Measurements from ENCODE around the gene MICALL2.

MICALL2 gene

GRCh38 chr7:1419688-1420087, 39.6 kb downstream of the MICALL2 start:
- H3K4me3 ChIP-seq = no peak overlapping the region
- no peaks in the 10 kb centered on the region for H3K36me3 ChIP-seq (ENCODE audit: insufficient read depth, low read length)
- DNase-seq (ENCODE audit: low read depth, low spot score) = no peak
- no peak overlapping the region for H3K27ac ChIP-seq
- no peaks in the 10 kb centered on the region for H3K9me3 ChIP-seq (ENCODE audit: low read depth, low read length)
- TF ChIP-seq FOXP2 (optimal IDR thresholded peaks at IDR 0.05; ENCODE audit: control extremely low read depth, extremely low read length, insufficient read depth) (no peak), EZH2 (IDR thresholded peaks at IDR 0.05) (no peak), POLR2AphosphoS5 (IDR thresholded peaks at IDR 0.05; ENCODE audit: borderline replicate concordance, low read depth, low read length) (no peak)
- H3K9ac ChIP-seq (ENCODE audit: insufficient read length) = no peak overlapping the region

GRCh38 chr7:1419310-1419634, 40.0 kb downstream of the MICALL2 start:
- no peaks in the 10 kb centered on the region for H3K9me3 ChIP-seq (ENCODE audit: low read depth, low read length)
- no peak overlapping the region for H3K4me3 ChIP-seq
- H3K36me3 ChIP-seq (ENCODE audit: insufficient read depth, low read length) = no peaks in the 10 kb centered on the region
- no peak overlapping the region for H3K9ac ChIP-seq (ENCODE audit: insufficient read length)
- TF ChIP-seq EZH2 (IDR thresholded peaks at IDR 0.05) = no peak
- TF ChIP-seq FOXP2 (optimal IDR thresholded peaks at IDR 0.05; ENCODE audit: control extremely low read depth, extremely low read length, insufficient read depth) = no peak
- TF ChIP-seq POLR2AphosphoS5 (IDR thresholded peaks at IDR 0.05; ENCODE audit: borderline replicate concordance, low read depth, low read length) = no peak
- DNase-seq (ENCODE audit: low read depth, low spot score) = no peak
- H3K27ac ChIP-seq = no peak overlapping the region

- Histone ChIP-seq H3K36me3 (ENCODE audit: insufficient read depth, low read length) (no peaks in the 10 kb centered on the region), H3K27ac (no peak overlapping the region), H3K9ac (ENCODE audit: insufficient read length) (no peak overlapping the region), H3K4me3 (no peak overlapping the region), H3K9me3 (ENCODE audit: low read depth, low read length) (no peaks in the 10 kb centered on the region)
- TF ChIP-seq EZH2 (IDR thresholded peaks at IDR 0.05) (no peak), POLR2AphosphoS5 (IDR thresholded peaks at IDR 0.05; ENCODE audit: borderline replicate concordance, low read depth, low read length) (no peak), FOXP2 (optimal IDR thresholded peaks at IDR 0.05; ENCODE audit: control extremely low read depth, extremely low read length, insufficient read depth) (no peak)
- DNase-seq (ENCODE audit: low read depth, low spot score) = no peak
These were observed 40.6 kb downstream of the MICALL2 start for GRCh38 chr7:1418505-1419309.

- no peak for DNase-seq (ENCODE audit: low read depth, low spot score)
- no peak for TF ChIP-seq FOXP2 (optimal IDR thresholded peaks at IDR 0.05; ENCODE audit: control extremely low read depth, extremely low read length, insufficient read depth)
- TF ChIP-seq EZH2 (IDR thresholded peaks at IDR 0.05) = no peak
- TF ChIP-seq POLR2AphosphoS5 (IDR thresholded peaks at IDR 0.05; ENCODE audit: borderline replicate concordance, low read depth, low read length) = no peak
- Histone ChIP-seq H3K4me3 (no peak overlapping the region), H3K9ac (ENCODE audit: insufficient read length) (no peak overlapping the region), H3K27ac (no peak overlapping the region), H3K36me3 (ENCODE audit: insufficient read depth, low read length) (no peaks in the 10 kb centered on the region), H3K9me3 (ENCODE audit: low read depth, low read length) (no peaks in the 10 kb centered on the region)
These were observed 43.8 kb downstream of the MICALL2 start for GRCh38 chr7:1415389-1415990.

- Histone ChIP-seq H3K9ac (ENCODE audit: insufficient read length) (no peak overlapping the region), H3K4me3 (no peak overlapping the region), H3K9me3 (ENCODE audit: low read depth, low read length) (no peaks in the 10 kb centered on the region), H3K36me3 (ENCODE audit: insufficient read depth, low read length) (no peaks in the 10 kb centered on the region), H3K27ac (no peak overlapping the region)
- no peak for TF ChIP-seq FOXP2 (optimal IDR thresholded peaks at IDR 0.05; ENCODE audit: control extremely low read depth, extremely low read length, insufficient read depth)
- TF ChIP-seq EZH2 (IDR thresholded peaks at IDR 0.05) = no peak
- TF ChIP-seq POLR2AphosphoS5 (IDR thresholded peaks at IDR 0.05; ENCODE audit: borderline replicate concordance, low read depth, low read length) = no peak
- no peak for DNase-seq (ENCODE audit: low read depth, low spot score)
These were observed 45.2 kb downstream of the MICALL2 start for GRCh38 chr7:1413936-1414639.

GRCh38 chr7:1412322-1413261, 46.7 kb downstream of the MICALL2 start:
- H3K36me3 ChIP-seq (ENCODE audit: insufficient read depth, low read length) = no peaks in the 10 kb centered on the region
- H3K27ac ChIP-seq = no peak overlapping the region
- DNase-seq (ENCODE audit: low read depth, low spot score) = no peak
- H3K9me3 ChIP-seq (ENCODE audit: low read depth, low read length) = no peaks in the 10 kb centered on the region
- no peak for TF ChIP-seq FOXP2 (optimal IDR thresholded peaks at IDR 0.05; ENCODE audit: control extremely low read depth, extremely low read length, insufficient read depth)
- TF ChIP-seq POLR2AphosphoS5 (IDR thresholded peaks at IDR 0.05; ENCODE audit: borderline replicate concordance, low read depth, low read length) = no peak
- no peak for TF ChIP-seq EZH2 (IDR thresholded peaks at IDR 0.05)
- peak overlapping the region; percentile 60 for H3K4me3 ChIP-seq
- no peak overlapping the region for H3K9ac ChIP-seq (ENCODE audit: insufficient read length)

GRCh38 chr7:1411414-1411813, 47.9 kb downstream of the MICALL2 start:
- H3K4me3 ChIP-seq = no peak overlapping the region
- TF ChIP-seq POLR2AphosphoS5 (IDR thresholded peaks at IDR 0.05; ENCODE audit: borderline replicate concordance, low read depth, low read length) = no peak
- TF ChIP-seq FOXP2 (optimal IDR thresholded peaks at IDR 0.05; ENCODE audit: control extremely low read depth, extremely low read length, insufficient read depth) = no peak
- no peak for TF ChIP-seq EZH2 (IDR thresholded peaks at IDR 0.05)
- no peaks in the 10 kb centered on the region for H3K36me3 ChIP-seq (ENCODE audit: insufficient read depth, low read length)
- no peaks in the 10 kb centered on the region for H3K9me3 ChIP-seq (ENCODE audit: low read depth, low read length)
- no peak for DNase-seq (ENCODE audit: low read depth, low spot score)
- H3K9ac ChIP-seq (ENCODE audit: insufficient read length) = no peak overlapping the region
- H3K27ac ChIP-seq = no peak overlapping the region

Data from SK-N-MC (cell line).